ENCODE data around the gene TRIM44. TPM values are rescaled to one million over a fixed set of nuclear protein-coding genes. Genes with fewer than 3 reads are reported as not detected.

Gene TRIM44
- total RNA-seq, 1 donor from 2014 or later = 67.0 TPM

DNA sequence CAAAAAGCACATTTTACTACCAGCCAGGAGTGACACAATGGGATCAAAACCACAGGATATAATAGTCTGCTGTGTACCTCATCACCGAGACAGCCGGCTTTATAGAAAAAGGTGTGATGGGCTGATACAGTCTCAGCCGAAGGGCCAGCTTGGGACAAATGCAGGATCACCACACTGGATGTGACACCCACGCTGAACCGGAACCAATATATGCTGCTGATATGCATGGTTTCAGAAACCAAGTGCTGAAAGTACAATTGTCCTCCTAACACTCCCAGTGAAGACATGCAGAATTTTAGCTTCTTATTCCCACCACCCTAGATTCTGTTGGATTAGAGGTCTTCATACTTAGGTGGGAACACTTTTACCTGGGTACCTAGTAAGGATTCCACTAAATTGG is 184.3 kb downstream of the TRIM44 start:
- H3K4me3 Mint-ChIP-seq = no peak overlapping the region
- ATAC-seq (ENCODE audit: low read depth) (no peak), DNase-seq (no peak)
- H3K27ac Mint-ChIP-seq = no peak overlapping the region
- H3K27me3 Mint-ChIP-seq = peaks cover 11% of the 10 kb centered on the region
- peaks cover 3% of the 10 kb centered on the region for H3K9me3 Mint-ChIP-seq
- no peaks in the 10 kb centered on the region for H3K4me1 Mint-ChIP-seq
- intact Hi-C loops (cut with micrococcal nuclease) = no loop called here
- TF ChIP-seq, protein P1, sequence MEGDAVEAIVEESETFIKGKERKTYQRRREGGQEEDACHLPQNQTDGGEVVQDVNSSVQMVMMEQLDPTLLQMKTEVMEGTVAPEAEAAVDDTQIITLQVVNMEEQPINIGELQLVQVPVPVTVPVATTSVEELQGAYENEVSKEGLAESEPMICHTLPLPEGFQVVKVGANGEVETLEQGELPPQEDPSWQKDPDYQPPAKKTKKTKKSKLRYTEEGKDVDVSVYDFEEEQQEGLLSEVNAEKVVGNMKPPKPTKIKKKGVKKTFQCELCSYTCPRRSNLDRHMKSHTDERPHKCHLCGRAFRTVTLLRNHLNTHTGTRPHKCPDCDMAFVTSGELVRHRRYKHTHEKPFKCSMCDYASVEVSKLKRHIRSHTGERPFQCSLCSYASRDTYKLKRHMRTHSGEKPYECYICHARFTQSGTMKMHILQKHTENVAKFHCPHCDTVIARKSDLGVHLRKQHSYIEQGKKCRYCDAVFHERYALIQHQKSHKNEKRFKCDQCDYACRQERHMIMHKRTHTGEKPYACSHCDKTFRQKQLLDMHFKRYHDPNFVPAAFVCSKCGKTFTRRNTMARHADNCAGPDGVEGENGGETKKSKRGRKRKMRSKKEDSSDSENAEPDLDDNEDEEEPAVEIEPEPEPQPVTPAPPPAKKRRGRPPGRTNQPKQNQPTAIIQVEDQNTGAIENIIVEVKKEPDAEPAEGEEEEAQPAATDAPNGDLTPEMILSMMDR (IDR thresholded peaks at IDR 0.05) = no peak
- ChIA-PET POLR2A (no interaction called here), CTCF (no interaction called here)
- H3K36me3 Mint-ChIP-seq (ENCODE audit: low read depth) = no peaks in the 10 kb centered on the region

DNA sequence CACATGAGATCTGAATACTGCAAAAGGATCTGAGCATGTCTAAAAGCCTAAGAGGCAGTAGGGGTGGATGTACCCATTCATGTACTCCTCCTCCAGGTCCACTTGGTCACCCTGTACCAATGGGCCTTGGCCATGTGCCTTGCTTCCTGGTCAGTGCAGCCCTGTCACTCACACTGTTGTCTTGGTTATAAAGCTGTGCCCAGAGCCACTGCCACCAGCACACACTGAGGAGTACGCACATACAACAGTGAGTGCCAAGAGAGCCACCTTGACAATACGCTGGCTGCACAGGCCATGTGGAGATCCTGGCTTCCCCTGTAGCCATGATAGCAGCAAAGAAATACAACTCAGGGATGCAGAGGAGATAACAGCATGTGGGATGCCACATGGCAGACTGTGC is 184.9 kb downstream of the TRIM44 start:
- CTCF ChIA-PET = no interaction called here
- ATAC-seq (ENCODE audit: low read depth) = no peak
- no peaks in the 10 kb centered on the region for H3K36me3 Mint-ChIP-seq (ENCODE audit: low read depth)

DNA sequence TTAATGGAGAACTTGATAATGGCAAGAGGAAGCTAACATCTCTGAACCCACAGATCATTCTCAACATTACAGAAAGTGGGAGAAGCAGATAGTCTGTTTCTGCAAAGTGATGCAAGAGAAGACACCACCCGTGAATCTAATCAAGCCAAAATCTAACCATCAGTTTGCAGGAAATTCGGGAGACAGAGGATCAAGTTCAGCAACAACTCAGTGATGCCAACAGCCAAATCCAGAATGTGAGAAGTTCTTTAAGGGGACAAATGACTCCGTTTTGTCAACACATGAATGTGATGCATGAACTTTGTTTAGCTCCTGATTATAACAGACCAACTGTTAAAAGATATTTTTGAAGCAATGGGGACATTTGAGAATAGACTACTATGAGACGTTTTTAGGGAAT is 186.0 kb downstream of the TRIM44 start:
- no peak for ATAC-seq (ENCODE audit: low read depth)
- ChIA-PET POLR2A (no interaction called here), CTCF (no interaction called here)
- Mint-ChIP-seq H3K27me3 (peaks cover 14% of the 10 kb centered on the region), H3K9me3 (no peaks in the 10 kb centered on the region), H3K36me3 (ENCODE audit: low read depth) (no peaks in the 10 kb centered on the region), H3K27ac (no peak overlapping the region), H3K4me3 (no peak overlapping the region), H3K4me1 (no peaks in the 10 kb centered on the region)
- intact Hi-C loops (cut with micrococcal nuclease) = loop anchor here (2.0 kb wide), 1 partner anchor 78 kb away; no protein-coding TSS in a partner anchor
- DNase-seq = no peak
- TF ChIP-seq, protein P1 (IDR thresholded peaks at IDR 0.05) = no peak

More for the DNA sequence above, 184.9 kb downstream of the TRIM44 start:
- no peaks in the 10 kb centered on the region for H3K4me1 Mint-ChIP-seq
- H3K4me3 Mint-ChIP-seq = no peak overlapping the region
- intact Hi-C loops (cut with micrococcal nuclease) = no loop called here
- no peak for DNase-seq
- TF ChIP-seq, protein P1 (IDR thresholded peaks at IDR 0.05) = no peak
- H3K27me3 Mint-ChIP-seq = peaks cover 14% of the 10 kb centered on the region
- POLR2A ChIA-PET = no interaction called here
- no peak overlapping the region for H3K27ac Mint-ChIP-seq
- H3K9me3 Mint-ChIP-seq = peaks cover 3% of the 10 kb centered on the region

DNA sequence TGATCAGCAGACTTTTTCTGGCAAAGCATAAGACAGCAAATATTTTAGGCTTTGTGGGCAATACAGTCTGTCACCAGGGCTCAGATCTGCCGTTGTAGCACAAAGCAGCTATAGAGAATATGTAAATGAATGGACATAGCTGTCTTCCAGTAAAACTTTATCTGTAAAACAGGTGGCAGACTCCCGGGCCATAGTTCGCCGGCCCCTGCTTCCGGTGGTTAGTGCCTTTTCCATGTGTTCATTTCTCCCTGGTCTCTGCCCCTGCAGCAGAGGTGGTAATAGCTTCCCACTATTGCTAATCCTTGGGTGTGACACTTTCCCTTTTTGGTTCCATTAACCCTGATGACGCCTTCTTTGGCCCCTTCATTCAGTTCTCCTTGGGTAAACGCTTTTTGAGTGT is 187.6 kb downstream of the TRIM44 start:
- H3K9me3 Mint-ChIP-seq = no peaks in the 10 kb centered on the region
- ATAC-seq (ENCODE audit: low read depth) (no peak), DNase-seq (no peak)
- intact Hi-C loops (cut with micrococcal nuclease) = no loop called here
- no peak overlapping the region for H3K4me3 Mint-ChIP-seq
- TF ChIP-seq, protein P1 (IDR thresholded peaks at IDR 0.05) = no peak
- H3K27ac Mint-ChIP-seq = no peak overlapping the region
- peaks cover 11% of the 10 kb centered on the region for H3K27me3 Mint-ChIP-seq
- CTCF ChIA-PET = no interaction called here
- H3K4me1 Mint-ChIP-seq = no peaks in the 10 kb centered on the region
- POLR2A ChIA-PET = no interaction called here
- H3K36me3 Mint-ChIP-seq (ENCODE audit: low read depth) = no peaks in the 10 kb centered on the region

DNA sequence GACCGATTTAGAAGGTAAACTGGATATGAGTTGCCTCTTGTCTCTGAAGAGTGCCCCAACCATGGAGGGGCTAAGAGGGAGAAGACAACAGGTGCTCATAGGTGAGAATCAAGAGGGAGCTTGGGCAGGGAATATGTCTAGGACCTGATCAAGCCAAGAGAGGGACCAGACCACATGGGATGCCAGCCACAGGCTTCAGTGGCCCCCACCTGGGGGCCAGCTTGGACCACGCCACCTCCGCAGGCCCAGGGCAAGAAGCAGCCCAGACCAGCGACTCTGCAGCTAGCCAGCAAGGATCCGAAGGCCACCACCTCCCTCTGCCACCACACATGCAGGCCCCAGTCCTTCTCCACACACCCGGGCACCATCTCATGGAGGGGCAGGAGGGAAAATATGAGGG is 188.8 kb downstream of the TRIM44 start:
- ATAC-seq (ENCODE audit: low read depth) = no peak
- TF ChIP-seq, protein P1 (IDR thresholded peaks at IDR 0.05) = no peak
- Mint-ChIP-seq H3K4me3 (no peak overlapping the region), H3K4me1 (no peaks in the 10 kb centered on the region), H3K27me3 (peaks cover 11% of the 10 kb centered on the region), H3K27ac (no peak overlapping the region), H3K9me3 (no peaks in the 10 kb centered on the region), H3K36me3 (ENCODE audit: low read depth) (no peaks in the 10 kb centered on the region)
- intact Hi-C loops (cut with micrococcal nuclease) = no loop called here
- ChIA-PET POLR2A (no interaction called here), CTCF (no interaction called here)
- DNase-seq = no peak

All from activated B cell treated with CpG ODN at 0.5 μM for 24 hours (primary cell).